ENCODE measurements around the gene LRP3.

- TF ChIP-seq ZBTB7A (IDR thresholded peaks at IDR 0.05; ENCODE audit: low read depth) (no peak), TEAD4 (IDR thresholded peaks at IDR 0.05) (no peak), CEBPB (IDR thresholded peaks at IDR 0.05) (no peak), MAX (IDR thresholded peaks at IDR 0.05) (no peak), EP300 (IDR thresholded peaks at IDR 0.05; ENCODE audit: borderline replicate concordance) (no peak)
Measured at GRCh38 chr19:33248104-33248503, 54.0 kb downstream of the LRP3 start.

Data from Ishikawa (cell line).